ENCODE measurements around the gene KPTN.

KPTN gene

GRCh38 chr19:47483800-47484690, at the start of gene KPTN:
KPTN (minus strand) TSS chr19:47484219; CDS start chr19:47484160, 59 bp downstream.
- DNase-seq = peak; percentile 94

GRCh38 chr19:47531640-47532387, 47.8 kb upstream of the KPTN start:
- DNase-seq = no peak

GRCh38 chr19:47529018-47529742, 45.2 kb upstream of the KPTN start:
- no peak for DNase-seq

GRCh38 chr19:47526798-47527197, 42.8 kb upstream of the KPTN start:
- no peak for DNase-seq

GRCh38 chr19:47523473-47523872, 39.5 kb upstream of the KPTN start:
- no peak for DNase-seq

- DNase-seq = no peak
Measured at GRCh38 chr19:47521473-47522180, 37.6 kb upstream of the KPTN start.

- DNase-seq = no peak
Measured at GRCh38 chr19:47520839-47521238, 36.8 kb upstream of the KPTN start.

- no peak for DNase-seq
Measured at GRCh38 chr19:47520343-47520806, 36.4 kb upstream of the KPTN start.

GRCh38 chr19:47518854-47519253, 34.8 kb upstream of the KPTN start:
- no peak for DNase-seq

GRCh38 chr19:47518139-47518538, 34.1 kb upstream of the KPTN start:
- peak; percentile 60 for DNase-seq

- DNase-seq = peak; percentile 100
Measured at GRCh38 chr19:47514869-47515588, 31.0 kb upstream of the KPTN start, which contains the start of gene NAPA. NAPA (minus strand) TSS chr19:47515063; CDS start chr19:47514940, 123 bp downstream.

- DNase-seq = no peak
Measured at GRCh38 chr19:47514151-47514868, 30.3 kb upstream of the KPTN start.

- DNase-seq = no peak
Measured at GRCh38 chr19:47512948-47513319, 28.9 kb upstream of the KPTN start.

- DNase-seq = no peak
Measured at GRCh38 chr19:47512183-47512947, 28.3 kb upstream of the KPTN start.

GRCh38 chr19:47511681-47512080, 27.7 kb upstream of the KPTN start:
- no peak for DNase-seq

GRCh38 chr19:47511128-47511517, 27.1 kb upstream of the KPTN start:
- DNase-seq = no peak

- no peak for DNase-seq
Measured at GRCh38 chr19:47510516-47511127, 26.6 kb upstream of the KPTN start.

- DNase-seq = no peak
Measured at GRCh38 chr19:47509973-47510372, 26.0 kb upstream of the KPTN start.

GRCh38 chr19:47509170-47509847, 25.3 kb upstream of the KPTN start:
- no peak for DNase-seq
